Measurements from ENCODE around the gene RAB1A. TPM values are rescaled to one million over a fixed set of nuclear protein-coding genes. Genes with fewer than 3 reads are reported as not detected.
A peak's percentile ranks its signal among the peaks of the same experiment; 100 is the strongest.

RAB1A gene
- total and polyA plus RNA-seq, 2 donors from 2014 or later, result 166 to 194 TPM

DNA sequence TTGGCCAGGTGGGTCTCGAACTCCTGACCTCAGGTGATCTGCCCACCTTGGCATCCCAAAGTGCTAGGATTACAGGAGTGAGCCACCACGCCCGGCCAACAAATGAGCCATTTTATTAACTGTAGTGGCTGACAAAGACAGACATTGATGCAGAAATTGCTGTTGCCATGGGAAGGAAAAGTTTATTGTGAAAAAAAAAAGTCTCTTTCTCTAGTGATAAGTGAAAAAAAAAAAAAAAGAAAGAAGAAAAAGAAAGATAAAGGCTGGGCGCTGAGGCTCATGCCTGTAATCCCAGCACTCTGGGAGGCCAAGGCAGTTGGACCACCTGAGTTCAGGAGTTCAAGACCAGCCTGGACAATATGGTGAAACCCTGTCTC lies 39.8 kb upstream of the RAB1A start:
- no peak overlapping the region for H3K27ac ChIP-seq (ENCODE audit: low read depth in 2 of 2, low read length in 2 of 2)
- intact Hi-C loops (cut with DNase I), result no loop called here
- FAIRE-seq (no peak), DNase-seq (no peak)
- H3K9me3 ChIP-seq (ENCODE audit: control insufficient read depth in 2 of 3, insufficient read depth in 1 of 3, low read length in 3 of 3), result no peaks in the 10 kb centered on the region
- no peak overlapping the region for H3K9ac ChIP-seq (ENCODE audit: low read length in 3 of 3)
- no peaks in the 10 kb centered on the region for H3K27me3 ChIP-seq (ENCODE audit: control insufficient read depth, insufficient read depth, low read length)
- no peaks in the 10 kb centered on the region for H3K36me3 ChIP-seq (ENCODE audit: control insufficient read depth in 2 of 3, insufficient read depth in 3 of 3, low read length in 3 of 3)
- TF ChIP-seq CTCF (IDR thresholded peaks at IDR 0.05; ENCODE audit: borderline replicate concordance, extremely low read depth, insufficient read depth), result no peak
- peaks cover 0 to 4% (median 1%) of the 10 kb centered on the region in 3 donors for H3K4me1 ChIP-seq (ENCODE audit: control insufficient read depth in 2 of 3, insufficient read depth in 2 of 3, low read depth in 1 of 3, low read length in 3 of 3)
- H3K4me3 ChIP-seq (ENCODE audit: low read length in 3 of 3), result no peak overlapping the region

GRCh38 chr2:65165558-65165957 lies 35.7 kb upstream of the RAB1A start:
- Histone ChIP-seq H3K9ac (ENCODE audit: low read length in 3 of 3) (no peak overlapping the region), H3K9me3 (ENCODE audit: control insufficient read depth in 2 of 3, insufficient read depth in 1 of 3, low read length in 3 of 3) (no peaks in the 10 kb centered on the region), H3K4me3 (ENCODE audit: low read length in 3 of 3) (no peak overlapping the region), H3K27ac (ENCODE audit: low read depth in 2 of 2, low read length in 2 of 2) (no peak overlapping the region), H3K27me3 (ENCODE audit: control insufficient read depth, insufficient read depth, low read length) (no peaks in the 10 kb centered on the region), H3K4me1 (ENCODE audit: control insufficient read depth in 2 of 3, insufficient read depth in 2 of 3, low read depth in 1 of 3, low read length in 3 of 3) (peaks cover 0 to 4% (median 4%) of the 10 kb centered on the region in 3 donors), H3K36me3 (ENCODE audit: control insufficient read depth in 2 of 3, insufficient read depth in 3 of 3, low read length in 3 of 3) (no peaks in the 10 kb centered on the region)
- FAIRE-seq, result no peak
- no peak for TF ChIP-seq CTCF (IDR thresholded peaks at IDR 0.05; ENCODE audit: borderline replicate concordance, extremely low read depth, insufficient read depth)
- intact Hi-C loops (cut with DNase I), result no loop called here
- DNase-seq, result peak in 1 of 5 donors; percentile 12

- Histone ChIP-seq H3K4me3 (ENCODE audit: low read length in 3 of 3) (no peak overlapping the region), H3K27me3 (ENCODE audit: control insufficient read depth, insufficient read depth, low read length) (no peaks in the 10 kb centered on the region), H3K4me1 (ENCODE audit: control insufficient read depth in 2 of 3, insufficient read depth in 2 of 3, low read depth in 1 of 3, low read length in 3 of 3) (peaks cover 0 to 4% (median 0%) of the 10 kb centered on the region in 3 donors), H3K9me3 (ENCODE audit: control insufficient read depth in 2 of 3, insufficient read depth in 1 of 3, low read length in 3 of 3) (no peaks in the 10 kb centered on the region), H3K9ac (ENCODE audit: low read length in 3 of 3) (no peak overlapping the region), H3K36me3 (ENCODE audit: control insufficient read depth in 2 of 3, insufficient read depth in 3 of 3, low read length in 3 of 3) (no peaks in the 10 kb centered on the region), H3K27ac (ENCODE audit: low read depth in 2 of 2, low read length in 2 of 2) (no peak overlapping the region)
- no peak for TF ChIP-seq CTCF (IDR thresholded peaks at IDR 0.05; ENCODE audit: borderline replicate concordance, extremely low read depth, insufficient read depth)
- DNase-seq (peak in 2 of 5 donors; percentile 26 to 57), FAIRE-seq (no peak)
- intact Hi-C loops (cut with DNase I), result no loop called here
Measured at GRCh38 chr2:65164426-65164891, 34.6 kb upstream of the RAB1A start.

- no peak overlapping the region for H3K9ac ChIP-seq (ENCODE audit: low read length in 3 of 3)
- H3K27ac ChIP-seq (ENCODE audit: low read depth in 2 of 2, low read length in 2 of 2), result no peak overlapping the region
- FAIRE-seq (no peak), DNase-seq (no peak)
- H3K36me3 ChIP-seq (ENCODE audit: control insufficient read depth in 2 of 3, insufficient read depth in 3 of 3, low read length in 3 of 3), result no peaks in the 10 kb centered on the region
- no peak overlapping the region for H3K4me3 ChIP-seq (ENCODE audit: low read length in 3 of 3)
- TF ChIP-seq CTCF (IDR thresholded peaks at IDR 0.05; ENCODE audit: borderline replicate concordance, extremely low read depth, insufficient read depth), result no peak
- H3K9me3 ChIP-seq (ENCODE audit: control insufficient read depth in 2 of 3, insufficient read depth in 1 of 3, low read length in 3 of 3), result no peaks in the 10 kb centered on the region
- H3K27me3 ChIP-seq (ENCODE audit: control insufficient read depth, insufficient read depth, low read length), result no peaks in the 10 kb centered on the region
- peaks cover 0 to 4% (median 0%) of the 10 kb centered on the region in 3 donors for H3K4me1 ChIP-seq (ENCODE audit: control insufficient read depth in 2 of 3, insufficient read depth in 2 of 3, low read depth in 1 of 3, low read length in 3 of 3)
- intact Hi-C loops (cut with DNase I), result no loop called here
Measured at GRCh38 chr2:65161551-65162100, 31.7 kb upstream of the RAB1A start.
